ENCODE results near the gene LRBA. TPM values are rescaled to one million over a fixed set of nuclear protein-coding genes. Genes with fewer than 3 reads are reported as not detected.

LRBA gene
- polyA plus RNA-seq, 1 donor = 52.8 TPM

DNA sequence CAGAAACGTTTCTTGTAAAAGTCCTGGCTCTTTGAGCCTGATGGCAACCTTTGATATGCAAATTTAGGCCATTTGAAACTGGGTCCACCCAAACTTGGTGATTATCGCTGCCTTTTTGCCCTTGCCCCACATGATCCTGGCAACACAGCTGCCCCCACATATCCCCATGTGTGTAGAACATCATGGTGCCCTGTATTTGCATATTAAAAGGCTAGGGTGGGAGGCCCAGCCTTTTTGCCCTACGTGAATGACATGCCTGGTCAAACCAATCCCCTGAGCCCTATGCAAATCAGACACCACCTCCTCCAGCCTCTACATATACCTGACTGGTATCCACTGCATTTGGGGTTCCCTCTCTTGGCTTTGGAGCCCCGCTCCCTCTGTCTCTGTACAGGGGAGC is 230.8 kb downstream of the LRBA start:
- H3K27me3 ChIP-seq (ENCODE audit: control insufficient read depth, insufficient read depth, low read length) = no peaks in the 10 kb centered on the region
- WGBS (ENCODE audit: insufficient coverage, low lambda C conversion rate) = 100% methylated on average over 1 of the region's 4 CpGs
- H3K4me3 ChIP-seq (ENCODE audit: low read length) = no peak overlapping the region

GRCh38 chr4:150782921-150783320 is 232.2 kb downstream of the LRBA start:
- WGBS (ENCODE audit: insufficient coverage, low lambda C conversion rate) = 100% methylated on average over 1 of the region's 2 CpGs
- H3K27me3 ChIP-seq (ENCODE audit: control insufficient read depth, insufficient read depth, low read length) = no peaks in the 10 kb centered on the region
- H3K4me3 ChIP-seq (ENCODE audit: low read length) = no peak overlapping the region
- peaks cover 5% of the 10 kb centered on the region for H3K36me3 ChIP-seq (ENCODE audit: control insufficient read depth, insufficient read depth, low read length)
- DNase-seq = no peak
- H3K9me3 ChIP-seq (ENCODE audit: control insufficient read depth, low read depth, low read length) = no peaks in the 10 kb centered on the region
- no peak overlapping the region for H3K27ac ChIP-seq (ENCODE audit: low read length)
- H3K4me1 ChIP-seq (ENCODE audit: control insufficient read depth, insufficient read depth, low read length) = no peaks in the 10 kb centered on the region

More for the DNA sequence above, 230.8 kb downstream of the LRBA start:
- Histone ChIP-seq H3K9me3 (ENCODE audit: control insufficient read depth, low read depth, low read length) (no peaks in the 10 kb centered on the region), H3K4me1 (ENCODE audit: control insufficient read depth, insufficient read depth, low read length) (no peaks in the 10 kb centered on the region), H3K27ac (ENCODE audit: low read length) (no peak overlapping the region), H3K36me3 (ENCODE audit: control insufficient read depth, insufficient read depth, low read length) (peaks cover 5% of the 10 kb centered on the region)
- no peak for DNase-seq

- Histone ChIP-seq H3K4me3 (ENCODE audit: low read length) (no peak overlapping the region), H3K4me1 (ENCODE audit: control insufficient read depth, insufficient read depth, low read length) (no peaks in the 10 kb centered on the region), H3K27me3 (ENCODE audit: control insufficient read depth, insufficient read depth, low read length) (no peaks in the 10 kb centered on the region), H3K9me3 (ENCODE audit: control insufficient read depth, low read depth, low read length) (no peaks in the 10 kb centered on the region), H3K27ac (ENCODE audit: low read length) (no peak overlapping the region), H3K36me3 (ENCODE audit: control insufficient read depth, insufficient read depth, low read length) (peaks cover 5% of the 10 kb centered on the region)
- no peak for DNase-seq
- WGBS (ENCODE audit: insufficient coverage, low lambda C conversion rate) = no CpG with 5 or more reads among the region's 2 CpGs
These were observed 232.8 kb downstream of the LRBA start for GRCh38 chr4:150782311-150782710.

DNA sequence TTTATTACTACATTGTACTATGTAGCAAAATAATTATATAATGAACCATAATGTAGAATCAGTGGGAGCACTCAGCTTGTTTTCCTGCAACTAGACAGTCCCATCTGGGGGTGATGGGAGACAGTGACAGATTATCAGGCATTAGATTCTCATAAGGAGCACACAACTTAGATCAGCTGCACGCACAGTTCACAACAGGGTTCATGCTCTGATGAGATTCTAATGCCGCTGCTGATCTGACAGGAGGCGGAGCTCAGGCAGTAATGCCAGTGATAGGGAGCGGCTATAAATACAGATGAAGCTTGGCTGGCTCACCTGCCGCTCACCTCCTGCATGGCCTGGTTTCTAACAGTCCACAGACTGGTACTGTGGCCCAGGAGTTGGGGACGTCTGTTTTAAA is 233.9 kb downstream of the LRBA start:
- no peaks in the 10 kb centered on the region for H3K9me3 ChIP-seq (ENCODE audit: control insufficient read depth, low read depth, low read length)
- no peaks in the 10 kb centered on the region for H3K27me3 ChIP-seq (ENCODE audit: control insufficient read depth, insufficient read depth, low read length)
- no peak for DNase-seq
- peaks cover 5% of the 10 kb centered on the region for H3K36me3 ChIP-seq (ENCODE audit: control insufficient read depth, insufficient read depth, low read length)
- H3K27ac ChIP-seq (ENCODE audit: low read length) = no peak overlapping the region
- no CpG with 5 or more reads among the region's 6 CpGs for WGBS (ENCODE audit: insufficient coverage, low lambda C conversion rate)
- H3K4me1 ChIP-seq (ENCODE audit: control insufficient read depth, insufficient read depth, low read length) = no peaks in the 10 kb centered on the region
- H3K4me3 ChIP-seq (ENCODE audit: low read length) = no peak overlapping the region

DNA sequence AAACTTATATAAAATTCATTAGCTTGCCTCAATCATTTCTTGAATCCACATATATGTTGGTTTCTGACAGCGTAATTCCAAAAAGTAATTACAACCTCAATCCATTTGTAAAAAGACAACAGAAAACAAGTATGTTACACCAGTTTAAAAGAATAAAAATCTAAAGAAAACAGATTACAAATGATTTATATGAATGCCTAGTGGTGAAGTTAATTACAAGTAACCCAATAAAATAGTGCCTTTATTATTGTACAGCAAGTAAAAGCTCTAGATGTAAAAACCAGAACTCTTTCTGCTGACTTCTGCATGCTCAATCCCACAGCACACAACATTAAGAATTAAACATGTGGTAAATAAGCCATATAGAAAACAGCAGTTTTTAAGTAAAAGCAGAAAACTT is 235.4 kb downstream of the LRBA start:
- no peaks in the 10 kb centered on the region for H3K9me3 ChIP-seq (ENCODE audit: control insufficient read depth, low read depth, low read length)
- H3K4me1 ChIP-seq (ENCODE audit: control insufficient read depth, insufficient read depth, low read length) = no peaks in the 10 kb centered on the region
- 100% methylated on average over 1 of the region's 1 CpG for WGBS (ENCODE audit: insufficient coverage, low lambda C conversion rate)
- no peak for DNase-seq
- H3K4me3 ChIP-seq (ENCODE audit: low read length) = no peak overlapping the region
- no peak overlapping the region for H3K27ac ChIP-seq (ENCODE audit: low read length)
- H3K36me3 ChIP-seq (ENCODE audit: control insufficient read depth, insufficient read depth, low read length) = peaks cover 5% of the 10 kb centered on the region
- no peaks in the 10 kb centered on the region for H3K27me3 ChIP-seq (ENCODE audit: control insufficient read depth, insufficient read depth, low read length)

DNA sequence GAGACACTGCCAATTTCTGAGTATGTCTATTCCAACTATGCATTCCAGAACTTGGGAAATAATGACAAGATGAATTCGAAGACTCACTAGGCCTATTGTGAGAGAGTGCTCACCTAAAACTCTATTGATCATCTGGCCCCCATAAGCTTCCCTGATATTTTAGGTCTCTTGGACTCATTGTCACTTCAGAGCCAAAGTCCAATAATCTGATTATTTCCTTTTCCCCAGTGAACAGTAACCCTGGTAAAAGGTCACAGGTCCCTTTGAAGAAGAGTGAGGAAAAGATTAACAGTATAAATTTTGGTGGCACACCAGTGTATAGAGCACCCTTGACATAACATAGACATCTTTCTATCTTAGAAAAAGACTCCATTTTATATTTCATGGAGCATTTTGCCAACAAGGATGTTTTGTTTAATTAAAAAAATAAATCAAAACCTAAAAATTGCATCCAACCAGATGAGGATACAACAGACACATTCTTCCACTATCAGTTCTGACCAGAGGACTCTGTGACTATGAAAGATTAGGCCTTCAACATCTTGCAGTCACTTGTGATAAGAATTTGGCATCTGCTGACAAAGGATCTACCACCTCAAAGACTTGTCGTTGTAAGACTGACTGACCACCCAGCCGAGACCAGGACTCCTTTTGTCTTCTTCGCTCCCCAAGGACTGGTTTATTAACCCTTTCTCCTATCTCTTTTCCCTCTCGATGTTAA is 241.2 kb downstream of the LRBA start:
- Histone ChIP-seq H3K36me3 (ENCODE audit: control insufficient read depth, insufficient read depth, low read length) (peaks cover 9% of the 10 kb centered on the region), H3K9me3 (ENCODE audit: control insufficient read depth, low read depth, low read length) (no peaks in the 10 kb centered on the region), H3K27me3 (ENCODE audit: control insufficient read depth, insufficient read depth, low read length) (no peaks in the 10 kb centered on the region), H3K27ac (ENCODE audit: low read length) (no peak overlapping the region), H3K4me1 (ENCODE audit: control insufficient read depth, insufficient read depth, low read length) (no peaks in the 10 kb centered on the region), H3K4me3 (ENCODE audit: low read length) (no peak overlapping the region)
- WGBS (ENCODE audit: insufficient coverage, low lambda C conversion rate) = 60% methylated on average over 1 of the region's 5 CpGs
- DNase-seq = no peak

DNA sequence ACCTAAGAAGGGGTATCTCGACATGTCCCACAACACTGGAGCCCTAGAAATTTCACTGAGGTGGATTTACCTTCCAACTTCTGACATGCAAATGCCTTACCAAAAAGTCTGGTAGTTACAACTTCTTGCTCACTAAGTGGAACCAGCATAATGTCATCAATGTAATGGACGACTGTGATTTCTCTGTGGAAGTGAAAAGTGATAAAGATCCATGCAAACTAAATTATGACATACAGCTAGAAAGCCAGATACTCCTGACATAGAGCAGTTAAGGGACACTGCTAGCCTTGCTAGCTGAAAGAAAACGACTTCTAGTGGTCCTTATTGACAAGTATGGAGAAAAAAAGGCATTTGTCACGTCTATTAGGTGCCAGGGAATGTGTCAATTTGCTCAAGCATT is 242.1 kb downstream of the LRBA start:
- no peak for DNase-seq
- WGBS (ENCODE audit: insufficient coverage, low lambda C conversion rate) = 90% methylated on average over 3 of the region's 4 CpGs
- Histone ChIP-seq H3K4me1 (ENCODE audit: control insufficient read depth, insufficient read depth, low read length) (no peaks in the 10 kb centered on the region), H3K27me3 (ENCODE audit: control insufficient read depth, insufficient read depth, low read length) (no peaks in the 10 kb centered on the region), H3K27ac (ENCODE audit: low read length) (no peak overlapping the region), H3K9me3 (ENCODE audit: control insufficient read depth, low read depth, low read length) (no peaks in the 10 kb centered on the region), H3K36me3 (ENCODE audit: control insufficient read depth, insufficient read depth, low read length) (peaks cover 9% of the 10 kb centered on the region), H3K4me3 (ENCODE audit: low read length) (no peak overlapping the region)

- WGBS (ENCODE audit: insufficient coverage, low lambda C conversion rate) = no CpG with 5 or more reads among the region's 1 CpG
- Histone ChIP-seq H3K27me3 (ENCODE audit: control insufficient read depth, insufficient read depth, low read length) (no peaks in the 10 kb centered on the region), H3K27ac (ENCODE audit: low read length) (no peak overlapping the region), H3K36me3 (ENCODE audit: control insufficient read depth, insufficient read depth, low read length) (peaks cover 9% of the 10 kb centered on the region), H3K4me3 (ENCODE audit: low read length) (no peak overlapping the region), H3K9me3 (ENCODE audit: control insufficient read depth, low read depth, low read length) (no peaks in the 10 kb centered on the region), H3K4me1 (ENCODE audit: control insufficient read depth, insufficient read depth, low read length) (no peaks in the 10 kb centered on the region)
- DNase-seq = no peak
These were observed 243.7 kb downstream of the LRBA start for GRCh38 chr4:150771382-150771781.

GRCh38 chr4:150769845-150770244 is 245.2 kb downstream of the LRBA start:
- DNase-seq = no peak
- Histone ChIP-seq H3K36me3 (ENCODE audit: control insufficient read depth, insufficient read depth, low read length) (peaks cover 9% of the 10 kb centered on the region), H3K4me1 (ENCODE audit: control insufficient read depth, insufficient read depth, low read length) (peaks cover 2% of the 10 kb centered on the region), H3K4me3 (ENCODE audit: low read length) (no peak overlapping the region), H3K9me3 (ENCODE audit: control insufficient read depth, low read depth, low read length) (no peaks in the 10 kb centered on the region), H3K27me3 (ENCODE audit: control insufficient read depth, insufficient read depth, low read length) (no peaks in the 10 kb centered on the region), H3K27ac (ENCODE audit: low read length) (peak overlapping the region; percentile 44)
- 100% methylated on average over 2 of the region's 4 CpGs for WGBS (ENCODE audit: insufficient coverage, low lambda C conversion rate)

GRCh38 chr4:150769248-150769647 is 245.8 kb downstream of the LRBA start:
- Histone ChIP-seq H3K36me3 (ENCODE audit: control insufficient read depth, insufficient read depth, low read length) (peaks cover 9% of the 10 kb centered on the region), H3K27ac (ENCODE audit: low read length) (peak overlapping the region; percentile 44), H3K4me3 (ENCODE audit: low read length) (no peak overlapping the region), H3K27me3 (ENCODE audit: control insufficient read depth, insufficient read depth, low read length) (no peaks in the 10 kb centered on the region), H3K4me1 (ENCODE audit: control insufficient read depth, insufficient read depth, low read length) (peaks cover 2% of the 10 kb centered on the region), H3K9me3 (ENCODE audit: control insufficient read depth, low read depth, low read length) (no peaks in the 10 kb centered on the region)
- DNase-seq = peak; percentile 56 to 79
- WGBS (ENCODE audit: insufficient coverage, low lambda C conversion rate) = 92% methylated on average over 2 of the region's 2 CpGs

DNA sequence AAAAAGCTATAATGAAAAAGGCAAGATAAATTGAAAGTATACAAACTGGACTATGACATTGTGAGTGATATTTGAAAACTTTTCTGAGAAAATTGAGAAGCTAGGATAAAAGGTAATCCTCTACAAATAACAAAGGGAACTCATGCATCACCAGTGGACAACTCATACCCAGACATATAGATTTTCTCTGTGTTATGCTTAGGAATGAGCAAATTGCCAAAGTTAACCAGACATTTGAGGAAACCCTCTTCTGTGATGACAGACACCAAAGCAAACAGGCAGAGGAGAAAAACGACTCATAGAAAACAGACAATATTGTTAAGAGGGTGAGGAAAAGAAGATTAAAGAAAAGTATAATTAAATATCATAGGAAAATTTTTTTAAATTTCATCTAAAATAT is 246.6 kb downstream of the LRBA start:
- no peak overlapping the region for H3K4me3 ChIP-seq (ENCODE audit: low read length)
- no peak overlapping the region for H3K27ac ChIP-seq (ENCODE audit: low read length)
- 88% methylated on average over 1 of the region's 1 CpG for whole genome bisulfite sequencing (ENCODE audit: insufficient coverage, low lambda C conversion rate)

More for the DNA sequence above, 246.6 kb downstream of the LRBA start:
- Histone ChIP-seq H3K27me3 (ENCODE audit: control insufficient read depth, insufficient read depth, low read length) (no peaks in the 10 kb centered on the region), H3K9me3 (ENCODE audit: control insufficient read depth, low read depth, low read length) (no peaks in the 10 kb centered on the region), H3K4me1 (ENCODE audit: control insufficient read depth, insufficient read depth, low read length) (peaks cover 2% of the 10 kb centered on the region), H3K36me3 (ENCODE audit: control insufficient read depth, insufficient read depth, low read length) (peaks cover 9% of the 10 kb centered on the region)
- DNase-seq = no peak

All from large intestine (tissue), 3 donors.